NB4 (cell line): ENCODE data around the gene UGT1A7.

Source experiments
- CTCF ChIP-seq: IDR thresholded peaks from one replicate; pipeline ENCODE4 v1.5.1; 2012; ENCODE audit warnings: low read depth, low read length
- POLR2A ChIP-seq: IDR thresholded peaks from 2 replicates; pipeline ENCODE4 v1.6.1; 2011; ENCODE audit warnings: mild to moderate bottlenecking; ENCODE audit not compliant: insufficient read length; ENCODE audit errors: extremely low read depth

GRCh38 chr2:233795735-233796171, 114.1 kb downstream of the UGT1A7 start:
- no peak for TF ChIP-seq CTCF
- no peak for TF ChIP-seq POLR2A
